ENCODE data around the gene ADAM17. TPM values are rescaled to one million over a fixed set of nuclear protein-coding genes. Genes with fewer than 3 reads are reported as not detected.
"Not testable (repeated sequence)": the region's sequence is repeated elsewhere in the genome, so short reads cannot be mapped to it uniquely, and the experiment has no call there.

ADAM17 gene
- total and polyA plus RNA-seq, 4 donors = 28.7 to 44.0 (median 39.4) TPM

- Histone ChIP-seq H3K27ac (ENCODE audit: low read depth, low read length) (no peak overlapping the region), H3K4me1 (ENCODE audit: control insufficient read depth, insufficient read depth, low read length) (no peaks in the 10 kb centered on the region), H3K9me3 (ENCODE audit: control insufficient read depth, insufficient read depth, low read length) (no peaks in the 10 kb centered on the region), H3K4me3 (ENCODE audit: low read depth, low read length) (no peak overlapping the region), H3K27me3 (ENCODE audit: control insufficient read depth, insufficient read depth, low read length) (no peaks in the 10 kb centered on the region), H3K36me3 (ENCODE audit: control insufficient read depth, insufficient read depth, low read length) (peaks cover 12% of the 10 kb centered on the region)
- no peak for DNase-seq (ENCODE audit: low read depth in 4 of 6, low spot score in 6 of 6)
- no CpG with 5 or more reads among the region's 4 CpGs for WGBS (ENCODE audit: insufficient coverage)
Observed at GRCh38 chr2:9532421-9532820, 23.2 kb downstream of the ADAM17 start.

DNA sequence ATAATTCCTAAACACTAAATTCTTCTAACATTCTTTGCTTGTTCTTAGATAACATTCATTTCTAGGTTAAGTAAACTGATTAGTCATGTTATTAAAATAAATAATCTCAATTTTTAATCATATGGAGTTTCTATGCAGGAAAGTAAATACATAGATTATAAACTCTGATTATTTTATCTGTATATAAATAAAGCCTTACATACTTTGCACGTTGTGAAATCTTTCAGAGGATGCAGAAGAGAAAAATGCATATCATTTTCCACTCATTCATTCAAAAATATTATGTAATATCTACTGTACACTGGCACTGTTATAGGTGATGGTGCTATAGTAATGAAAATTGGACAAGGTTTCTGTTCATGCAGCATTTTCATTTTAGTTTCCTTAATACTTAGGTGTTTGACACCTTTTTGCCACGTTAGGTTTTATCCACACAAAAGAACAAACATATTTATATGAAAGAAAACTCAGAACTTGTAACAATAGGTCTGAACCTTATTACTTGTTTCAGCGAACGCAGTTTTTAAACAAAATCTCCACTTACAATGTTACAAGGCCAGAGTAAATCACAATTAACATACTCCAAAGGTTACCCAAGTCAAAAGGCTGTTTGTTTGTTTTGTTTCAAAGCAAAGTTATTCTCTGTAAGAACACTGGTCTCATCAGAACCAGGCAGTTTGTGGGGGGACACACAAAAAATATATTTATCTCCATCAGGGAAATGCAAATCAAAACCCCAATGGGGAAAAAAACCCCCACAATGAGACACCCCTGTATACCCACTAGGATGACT, 27.4 kb downstream of the ADAM17 start:
- WGBS (ENCODE audit: insufficient coverage) = no CpG with 5 or more reads among the region's 4 CpGs
- Histone ChIP-seq H3K36me3 (ENCODE audit: control insufficient read depth, insufficient read depth, low read length) (peaks cover 17% of the 10 kb centered on the region), H3K4me1 (ENCODE audit: control insufficient read depth, insufficient read depth, low read length) (no peaks in the 10 kb centered on the region), H3K27me3 (ENCODE audit: control insufficient read depth, insufficient read depth, low read length) (no peaks in the 10 kb centered on the region), H3K4me3 (ENCODE audit: low read depth, low read length) (no peak overlapping the region), H3K27ac (ENCODE audit: low read depth, low read length) (no peak overlapping the region), H3K9me3 (ENCODE audit: control insufficient read depth, insufficient read depth, low read length) (no peaks in the 10 kb centered on the region)
- DNase-seq (ENCODE audit: low read depth in 4 of 6, low spot score in 6 of 6) = no peak

GRCh38 chr2:9525266-9525665, 30.4 kb downstream of the ADAM17 start:
- no CpG with 5 or more reads among the region's 2 CpGs for WGBS (ENCODE audit: insufficient coverage)
- DNase-seq (ENCODE audit: low read depth in 4 of 6, low spot score in 6 of 6) = peak in 2 of 6 donors; percentile 13 to 31

DNA sequence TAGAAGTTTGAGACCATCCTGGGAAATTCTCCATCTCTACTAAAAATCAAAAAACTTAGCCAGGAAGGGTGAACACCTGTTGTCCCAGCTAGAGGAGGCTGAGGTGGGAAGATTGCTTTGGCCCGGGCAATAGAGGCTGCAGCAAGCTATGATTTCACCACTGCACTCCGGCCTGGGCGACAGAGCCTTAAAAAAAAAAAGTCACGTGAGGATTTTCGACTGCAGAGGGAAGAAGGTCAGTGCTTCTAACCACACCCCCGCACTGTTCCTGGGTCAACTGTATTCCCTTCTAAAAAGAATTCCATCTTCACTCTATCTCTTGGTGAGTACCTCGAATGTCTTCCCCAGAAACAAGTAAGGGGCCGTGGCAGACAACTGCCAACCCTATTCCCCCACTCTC, 31.3 kb downstream of the ADAM17 start:
- Histone ChIP-seq H3K36me3 (ENCODE audit: control insufficient read depth, insufficient read depth, low read length) (peaks cover 12% of the 10 kb centered on the region), H3K27ac (ENCODE audit: low read depth, low read length) (peak overlapping the region; percentile 15), H3K27me3 (ENCODE audit: control insufficient read depth, insufficient read depth, low read length) (no peaks in the 10 kb centered on the region), H3K4me3 (ENCODE audit: low read depth, low read length) (no peak overlapping the region), H3K9me3 (ENCODE audit: control insufficient read depth, insufficient read depth, low read length) (no peaks in the 10 kb centered on the region), H3K4me1 (ENCODE audit: control insufficient read depth, insufficient read depth, low read length) (no peaks in the 10 kb centered on the region)
- WGBS (ENCODE audit: insufficient coverage) = 92% methylated on average over 8 of the region's 8 CpGs
- DNase-seq (ENCODE audit: low read depth in 4 of 6, low spot score in 6 of 6) = no peak

More at GRCh38 chr2:9525266-9525665, 30.4 kb downstream of the ADAM17 start:
- no peaks in the 10 kb centered on the region for H3K27me3 ChIP-seq (ENCODE audit: control insufficient read depth, insufficient read depth, low read length)
- H3K4me1 ChIP-seq (ENCODE audit: control insufficient read depth, insufficient read depth, low read length) = no peaks in the 10 kb centered on the region
- H3K4me3 ChIP-seq (ENCODE audit: low read depth, low read length) = no peak overlapping the region
- H3K27ac ChIP-seq (ENCODE audit: low read depth, low read length) = peak overlapping the region; percentile 29
- H3K36me3 ChIP-seq (ENCODE audit: control insufficient read depth, insufficient read depth, low read length) = peaks cover 15% of the 10 kb centered on the region
- no peaks in the 10 kb centered on the region for H3K9me3 ChIP-seq (ENCODE audit: control insufficient read depth, insufficient read depth, low read length)

DNA sequence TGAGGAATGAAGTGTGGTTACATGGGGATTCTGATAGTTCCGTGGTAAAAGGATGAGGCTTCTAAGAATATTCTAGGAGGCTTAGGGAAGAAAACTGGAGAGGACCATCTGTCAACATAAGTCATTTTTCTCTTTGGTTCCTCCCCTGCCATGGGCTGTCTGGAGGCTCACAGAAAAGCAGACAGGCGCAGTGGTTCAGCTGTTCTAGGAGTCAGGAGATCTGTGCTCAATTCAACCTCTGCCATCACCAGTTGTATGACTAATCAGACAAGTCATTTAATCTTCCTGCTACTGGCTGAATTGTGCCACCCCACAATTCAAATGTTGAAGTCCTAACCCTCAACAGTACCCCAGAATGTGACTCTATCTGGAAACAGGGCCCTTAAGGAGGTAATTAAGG, 36.4 kb downstream of the ADAM17 start:
- H3K4me3 ChIP-seq (ENCODE audit: low read depth, low read length) = no peak overlapping the region
- DNase-seq (ENCODE audit: low read depth in 4 of 6, low spot score in 6 of 6) = no peak
- H3K9me3 ChIP-seq (ENCODE audit: control insufficient read depth, insufficient read depth, low read length) = no peaks in the 10 kb centered on the region
- WGBS (ENCODE audit: insufficient coverage) = 86% methylated on average over 2 of the region's 2 CpGs
- H3K27me3 ChIP-seq (ENCODE audit: control insufficient read depth, insufficient read depth, low read length) = no peaks in the 10 kb centered on the region
- peaks cover 12% of the 10 kb centered on the region for H3K36me3 ChIP-seq (ENCODE audit: control insufficient read depth, insufficient read depth, low read length)
- no peak overlapping the region for H3K27ac ChIP-seq (ENCODE audit: low read depth, low read length)
- H3K4me1 ChIP-seq (ENCODE audit: control insufficient read depth, insufficient read depth, low read length) = no peaks in the 10 kb centered on the region

DNA sequence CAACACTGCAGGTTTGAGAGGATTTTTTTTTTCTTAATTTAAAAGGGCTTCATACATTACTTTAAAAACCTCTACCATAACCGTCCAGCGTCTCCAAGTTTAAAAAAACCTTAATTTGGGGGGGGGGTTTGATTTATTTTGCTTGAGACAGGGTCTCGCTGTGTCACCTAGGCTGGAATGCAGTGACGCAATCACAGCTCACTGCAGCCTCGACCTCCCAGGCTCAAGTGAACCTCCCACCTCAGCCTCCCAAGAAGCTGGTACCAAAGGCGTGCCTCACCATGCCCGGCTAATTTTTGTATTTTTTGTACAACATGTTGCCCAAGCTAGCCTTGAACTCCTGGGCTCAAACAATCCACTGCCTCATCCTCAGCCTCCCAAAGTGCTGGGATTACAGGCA, 36.9 kb downstream of the ADAM17 start:
- no peaks in the 10 kb centered on the region for H3K4me1 ChIP-seq (ENCODE audit: control insufficient read depth, insufficient read depth, low read length)
- no peaks in the 10 kb centered on the region for H3K27me3 ChIP-seq (ENCODE audit: control insufficient read depth, insufficient read depth, low read length)
- 100% methylated on average over 4 of the region's 7 CpGs for WGBS (ENCODE audit: insufficient coverage)
- DNase-seq (ENCODE audit: low read depth in 4 of 6, low spot score in 6 of 6) = no peak
- peaks cover 8% of the 10 kb centered on the region for H3K36me3 ChIP-seq (ENCODE audit: control insufficient read depth, insufficient read depth, low read length)
- H3K4me3 ChIP-seq (ENCODE audit: low read depth, low read length) = no peak overlapping the region
- no peak overlapping the region for H3K27ac ChIP-seq (ENCODE audit: low read depth, low read length)
- no peaks in the 10 kb centered on the region for H3K9me3 ChIP-seq (ENCODE audit: control insufficient read depth, insufficient read depth, low read length)

DNA sequence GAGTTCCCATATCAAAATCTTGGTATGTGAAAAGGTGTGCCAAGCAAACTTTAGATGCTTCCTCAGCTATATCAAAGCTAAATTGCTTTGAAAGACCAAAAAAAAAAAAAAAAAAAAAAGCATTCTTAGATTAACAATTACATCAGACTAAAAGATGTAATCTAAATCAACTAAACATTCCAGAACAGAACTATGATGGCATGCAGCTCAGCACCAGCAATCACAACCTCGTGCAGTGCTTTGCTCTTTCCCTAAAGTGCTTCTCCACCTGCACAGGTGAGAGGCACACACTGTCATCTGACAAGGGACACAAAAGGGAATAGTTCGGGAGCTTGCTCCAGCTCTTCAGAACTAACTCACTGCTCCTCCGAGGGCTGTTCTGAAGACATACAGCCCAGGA, 37.5 kb downstream of the ADAM17 start:
- H3K9me3 ChIP-seq (ENCODE audit: control insufficient read depth, insufficient read depth, low read length) = no peaks in the 10 kb centered on the region
- H3K27ac ChIP-seq (ENCODE audit: low read depth, low read length) = no peak overlapping the region
- H3K4me1 ChIP-seq (ENCODE audit: control insufficient read depth, insufficient read depth, low read length) = no peaks in the 10 kb centered on the region
- peaks cover 9% of the 10 kb centered on the region for H3K36me3 ChIP-seq (ENCODE audit: control insufficient read depth, insufficient read depth, low read length)
- 83% methylated on average over 2 of the region's 3 CpGs for WGBS (ENCODE audit: insufficient coverage)
- H3K27me3 ChIP-seq (ENCODE audit: control insufficient read depth, insufficient read depth, low read length) = no peaks in the 10 kb centered on the region
- no peak for DNase-seq (ENCODE audit: low read depth in 4 of 6, low spot score in 6 of 6)
- H3K4me3 ChIP-seq (ENCODE audit: low read depth, low read length) = no peak overlapping the region

DNA sequence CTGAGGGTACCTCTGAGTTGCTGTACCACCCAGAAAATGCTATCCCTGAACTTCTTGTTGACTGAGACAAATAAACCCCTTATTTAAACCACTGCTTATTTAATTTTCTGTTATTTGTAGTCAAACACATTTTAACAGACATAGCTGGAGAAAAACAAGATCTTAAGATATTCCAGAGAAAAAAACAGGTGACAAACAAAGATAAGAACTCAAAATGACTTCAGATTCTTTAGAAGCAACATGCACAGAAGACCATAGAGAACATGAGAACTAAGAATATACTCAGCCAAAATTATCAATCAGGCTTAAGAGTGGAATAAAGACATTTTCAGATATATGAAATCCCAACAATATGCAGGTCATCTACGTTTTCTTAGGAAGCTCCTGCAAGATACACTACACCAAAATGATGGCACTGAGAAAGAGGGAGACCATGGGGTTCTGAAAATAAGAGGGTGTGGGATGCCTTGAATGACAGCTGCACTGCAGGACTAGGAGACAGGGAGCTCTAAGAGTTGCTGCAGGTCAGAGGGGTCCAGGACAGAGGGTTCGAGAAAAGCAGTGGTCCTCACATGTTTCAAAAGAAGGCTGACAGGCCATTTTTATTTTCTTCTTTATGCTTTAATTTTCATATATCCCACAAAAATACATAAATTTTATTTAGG, 38.4 kb downstream of the ADAM17 start:
- WGBS (ENCODE audit: insufficient coverage) = no CpG with 5 or more reads among the region's 2 CpGs
- Histone ChIP-seq H3K27ac (ENCODE audit: low read depth, low read length) (no peak overlapping the region), H3K36me3 (ENCODE audit: control insufficient read depth, insufficient read depth, low read length) (peaks cover 12% of the 10 kb centered on the region), H3K4me3 (ENCODE audit: low read depth, low read length) (no peak overlapping the region), H3K27me3 (ENCODE audit: control insufficient read depth, insufficient read depth, low read length) (no peaks in the 10 kb centered on the region), H3K9me3 (ENCODE audit: control insufficient read depth, insufficient read depth, low read length) (no peaks in the 10 kb centered on the region), H3K4me1 (ENCODE audit: control insufficient read depth, insufficient read depth, low read length) (no peaks in the 10 kb centered on the region)
- DNase-seq (ENCODE audit: low read depth in 4 of 6, low spot score in 6 of 6) = no peak

DNA sequence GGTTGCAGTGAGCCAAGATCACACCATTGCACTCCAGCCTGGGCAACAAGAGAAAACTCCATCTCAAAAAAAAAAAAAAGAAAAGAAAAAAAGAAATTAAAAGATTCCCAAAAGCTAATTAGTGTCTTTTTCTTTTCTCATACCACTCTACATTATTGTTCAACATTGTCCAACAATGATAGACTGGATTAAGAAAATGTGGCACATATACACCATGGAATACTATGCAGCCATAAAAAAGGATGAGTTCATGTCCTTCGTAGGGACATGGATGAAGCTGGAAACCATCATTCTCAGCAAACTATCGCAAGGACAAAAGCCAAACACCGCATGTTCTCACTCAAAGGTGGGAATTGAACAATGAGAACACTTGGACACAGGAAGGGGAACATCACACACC, 41.7 kb downstream of the ADAM17 start:
- 100% methylated on average over 1 of the region's 3 CpGs for WGBS (ENCODE audit: insufficient coverage)

DNA sequence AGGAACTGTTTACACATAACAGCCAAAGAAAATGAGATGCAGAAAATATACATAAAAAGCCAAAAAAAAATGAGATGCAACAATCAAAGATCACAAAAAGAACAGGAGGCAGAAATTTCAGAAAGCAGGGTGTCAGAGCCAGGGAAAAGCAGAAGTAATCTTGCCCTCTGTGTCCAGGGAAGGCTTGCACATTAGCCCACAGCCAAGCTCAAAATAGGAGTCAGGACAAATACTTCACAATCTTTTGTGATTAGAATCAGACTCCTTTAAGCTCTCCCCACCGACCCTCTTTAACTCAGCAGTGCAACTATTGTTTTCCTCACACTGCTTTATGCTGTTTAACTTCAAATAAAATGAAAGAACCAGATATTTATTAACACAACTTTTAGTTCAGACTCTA, 46.7 kb downstream of the ADAM17 start:
- no peaks in the 10 kb centered on the region for H3K4me1 ChIP-seq (ENCODE audit: control insufficient read depth, insufficient read depth, low read length)
- H3K36me3 ChIP-seq (ENCODE audit: control insufficient read depth, insufficient read depth, low read length) = peaks cover 18% of the 10 kb centered on the region
- no peak for DNase-seq (ENCODE audit: low read depth in 4 of 6, low spot score in 6 of 6)
- no peaks in the 10 kb centered on the region for H3K9me3 ChIP-seq (ENCODE audit: control insufficient read depth, insufficient read depth, low read length)
- no peak overlapping the region for H3K27ac ChIP-seq (ENCODE audit: low read depth, low read length)
- H3K27me3 ChIP-seq (ENCODE audit: control insufficient read depth, insufficient read depth, low read length) = no peaks in the 10 kb centered on the region
- H3K4me3 ChIP-seq (ENCODE audit: low read depth, low read length) = no peak overlapping the region
- no CpG with 5 or more reads among the region's 1 CpG for WGBS (ENCODE audit: insufficient coverage)

More for the DNA sequence above, 41.7 kb downstream of the ADAM17 start:
- H3K27ac ChIP-seq (ENCODE audit: low read depth, low read length); DNase-seq (ENCODE audit: low read depth in 4 of 6, low spot score in 6 of 6); H3K4me1 ChIP-seq (ENCODE audit: control insufficient read depth, insufficient read depth, low read length); H3K36me3 ChIP-seq (ENCODE audit: control insufficient read depth, insufficient read depth, low read length); H3K9me3 ChIP-seq (ENCODE audit: control insufficient read depth, insufficient read depth, low read length); H3K4me3 ChIP-seq (ENCODE audit: low read depth, low read length); H3K27me3 ChIP-seq (ENCODE audit: control insufficient read depth, insufficient read depth, low read length): not testable (repeated sequence)
